CD4-positive, alpha-beta T cell treated with Interleukin-12 subunit alpha and Interleukin-12 subunit beta, for 1 hour (primary cell): ENCODE data around the gene CLDN9.

ENCODE experiments used
- DNase-seq: peaks from one replicate; pipeline ENCODE4 v3.0.0-alpha.2; 2020

Gene CLDN9

DNA sequence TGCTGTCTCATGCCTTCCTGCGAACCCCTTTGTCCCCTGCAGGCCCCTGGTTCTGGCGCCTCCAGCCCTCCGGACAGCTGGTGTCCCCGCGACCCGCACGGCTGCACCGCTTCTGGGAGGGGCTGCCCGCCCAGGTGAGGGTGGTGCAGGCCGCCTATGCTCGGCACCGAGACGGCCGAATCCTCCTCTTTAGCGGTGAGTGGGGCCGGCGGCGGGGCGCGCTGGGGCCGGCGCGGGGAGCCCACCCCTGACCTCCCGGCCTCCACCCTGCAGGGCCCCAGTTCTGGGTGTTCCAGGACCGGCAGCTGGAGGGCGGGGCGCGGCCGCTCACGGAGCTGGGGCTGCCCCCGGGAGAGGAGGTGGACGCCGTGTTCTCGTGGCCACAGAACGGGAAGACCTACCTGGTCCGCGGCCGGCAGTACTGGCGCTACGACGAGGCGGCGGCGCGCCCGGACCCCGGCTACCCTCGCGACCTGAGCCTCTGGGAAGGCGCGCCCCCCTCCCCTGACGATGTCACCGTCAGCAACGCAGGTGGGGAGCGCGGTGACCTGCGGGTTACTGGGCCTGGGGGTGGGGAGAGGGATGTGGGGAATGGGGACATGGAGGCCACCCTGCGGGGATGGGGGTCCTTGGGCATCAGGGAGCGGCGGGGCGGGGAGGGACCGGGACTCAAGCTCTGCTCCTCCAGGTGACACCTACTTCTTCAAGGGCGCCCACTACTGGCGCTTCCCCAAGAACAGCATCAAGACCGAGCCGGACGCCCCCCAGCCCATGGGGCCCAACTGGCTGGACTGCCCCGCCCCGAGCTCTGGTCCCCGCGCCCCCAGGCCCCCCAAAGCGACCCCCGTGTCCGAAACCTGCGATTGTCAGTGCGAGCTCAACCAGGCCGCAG, 45.7 kb downstream of the CLDN9 start:
- DNase-seq: peak; percentile 57

- peak; percentile 90 for DNase-seq
Observed at GRCh38 chr16:3059041-3059722, 46.5 kb downstream of the CLDN9 start.

- no peak for DNase-seq
Observed at GRCh38 chr16:3059723-3060242, 47.1 kb downstream of the CLDN9 start.

GRCh38 chr16:3060339-3061127, 47.8 kb downstream of the CLDN9 start:
- no peak for DNase-seq

DNA sequence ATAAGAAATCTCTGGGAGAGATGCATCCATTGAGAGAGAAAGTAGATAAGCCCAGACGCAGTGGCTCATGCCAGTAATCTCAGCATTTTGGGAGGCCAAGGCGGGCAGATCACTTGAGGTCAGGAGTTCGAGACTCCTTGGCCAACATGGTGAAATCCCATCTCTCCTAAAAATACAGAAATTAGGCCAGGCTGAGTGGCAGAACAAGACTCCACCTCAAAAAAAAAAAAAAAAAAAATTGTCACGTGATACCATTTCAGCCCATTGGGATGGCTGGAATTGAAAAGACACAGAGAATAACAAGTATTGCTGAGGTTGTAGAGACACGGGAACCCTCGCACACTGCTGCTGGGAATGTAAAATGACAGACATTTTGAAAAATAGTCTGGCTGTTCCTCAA, 49.8 kb downstream of the CLDN9 start:
- no peak for DNase-seq

GRCh38 chr16:3063625-3064386, 51.1 kb downstream of the CLDN9 start:
- no peak for DNase-seq
